Nephron progenitor cell (in vitro differentiated cells): ENCODE results near the gene PFAS.
"Not testable (repeated sequence)": the region's sequence is repeated elsewhere in the genome, so short reads cannot be mapped to it uniquely, and the experiment has no call there.

Source experiments
- DNase-seq: peaks from one replicate; pipeline ENCODE4 v3.0.0; 2021
- H3K27ac Mint-ChIP-seq: 2 replicates; pipeline ENCODE4 v1.8.0; 2021; ENCODE audit warnings: mild to moderate bottlenecking, moderate library complexity, mixed read lengths
- H3K27me3 Mint-ChIP-seq: 2 replicates; pipeline ENCODE4 v1.8.0; 2021; ENCODE audit warnings: mild to moderate bottlenecking, low read depth, mixed read lengths; ENCODE audit not compliant: poor library complexity
- H3K36me3 Mint-ChIP-seq: 2 replicates; pipeline ENCODE4 v1.8.0; 2021; ENCODE audit warnings: low read depth, mixed read lengths
- H3K4me1 Mint-ChIP-seq: 2 replicates; pipeline ENCODE4 v1.8.0; 2021; ENCODE audit warnings: mixed read lengths
- H3K4me3 Mint-ChIP-seq: 2 replicates; pipeline ENCODE4 v1.8.0; 2021; ENCODE audit warnings: mild to moderate bottlenecking, moderate library complexity, mixed read lengths
- H3K9me3 Mint-ChIP-seq: 2 replicates; pipeline ENCODE4 v1.8.0; 2021; ENCODE audit warnings: mild to moderate bottlenecking, moderate library complexity, mixed read lengths
- TF ChIP-seq, protein P1 (sequence below): fragments of 200-600 bp; sonication (generic); IDR thresholded peaks from 2 replicates; pipeline ENCODE4 v1.5.0; 2021; ENCODE audit warnings: antibody characterized with exemption

Gene PFAS

DNA sequence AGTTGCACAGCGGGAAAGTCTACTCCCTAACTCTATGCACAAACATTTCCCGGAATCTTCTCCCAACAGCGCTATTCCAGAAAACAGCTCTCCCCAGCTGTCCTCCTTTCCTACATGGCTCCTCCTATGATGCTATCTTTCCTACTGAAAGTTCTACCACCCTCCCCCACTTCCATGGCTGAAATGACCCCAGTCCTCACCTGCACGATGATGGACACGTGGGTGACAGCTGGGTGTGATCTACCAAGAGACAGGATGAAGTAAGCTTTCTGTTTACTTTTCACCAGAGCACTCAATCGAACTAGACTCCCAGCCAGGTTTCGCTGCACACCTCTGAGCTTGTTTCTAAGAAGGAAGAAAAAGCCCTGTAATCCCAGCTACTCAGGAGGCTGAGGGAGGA, 11.9 kb upstream of the PFAS start:
- TF ChIP-seq, protein P1, sequence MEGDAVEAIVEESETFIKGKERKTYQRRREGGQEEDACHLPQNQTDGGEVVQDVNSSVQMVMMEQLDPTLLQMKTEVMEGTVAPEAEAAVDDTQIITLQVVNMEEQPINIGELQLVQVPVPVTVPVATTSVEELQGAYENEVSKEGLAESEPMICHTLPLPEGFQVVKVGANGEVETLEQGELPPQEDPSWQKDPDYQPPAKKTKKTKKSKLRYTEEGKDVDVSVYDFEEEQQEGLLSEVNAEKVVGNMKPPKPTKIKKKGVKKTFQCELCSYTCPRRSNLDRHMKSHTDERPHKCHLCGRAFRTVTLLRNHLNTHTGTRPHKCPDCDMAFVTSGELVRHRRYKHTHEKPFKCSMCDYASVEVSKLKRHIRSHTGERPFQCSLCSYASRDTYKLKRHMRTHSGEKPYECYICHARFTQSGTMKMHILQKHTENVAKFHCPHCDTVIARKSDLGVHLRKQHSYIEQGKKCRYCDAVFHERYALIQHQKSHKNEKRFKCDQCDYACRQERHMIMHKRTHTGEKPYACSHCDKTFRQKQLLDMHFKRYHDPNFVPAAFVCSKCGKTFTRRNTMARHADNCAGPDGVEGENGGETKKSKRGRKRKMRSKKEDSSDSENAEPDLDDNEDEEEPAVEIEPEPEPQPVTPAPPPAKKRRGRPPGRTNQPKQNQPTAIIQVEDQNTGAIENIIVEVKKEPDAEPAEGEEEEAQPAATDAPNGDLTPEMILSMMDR: no peak

DNA sequence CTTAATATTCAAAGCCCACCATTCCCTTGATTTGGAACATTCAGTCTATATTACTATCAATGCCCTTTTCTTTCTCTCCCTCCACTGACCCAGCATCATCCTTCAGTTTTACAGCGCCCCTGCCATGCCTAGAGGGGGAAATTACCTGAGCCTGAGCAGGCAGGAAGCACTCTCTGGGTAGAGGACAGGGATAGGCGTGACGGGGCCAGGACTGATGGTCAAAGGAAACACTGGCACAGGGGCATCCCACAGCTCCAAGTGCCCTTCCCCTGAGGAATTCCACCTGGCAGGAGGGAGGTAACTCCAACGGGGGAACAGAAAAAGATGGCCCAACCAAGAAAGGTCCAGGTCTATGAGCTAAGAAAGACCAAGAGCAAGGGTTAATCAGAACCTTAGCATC, 11.2 kb upstream of the PFAS start:
- no peaks in the 10 kb centered on the region for H3K9me3 Mint-ChIP-seq
- DNase-seq: no peak
- TF ChIP-seq, protein P1: no peak
- H3K27me3 Mint-ChIP-seq: no peaks in the 10 kb centered on the region
- no peak overlapping the region for H3K4me3 Mint-ChIP-seq
- H3K4me1 Mint-ChIP-seq: no peaks in the 10 kb centered on the region
- peaks cover 52% of the 10 kb centered on the region for H3K36me3 Mint-ChIP-seq
- peak overlapping the region; percentile 47 for H3K27ac Mint-ChIP-seq

More for the DNA sequence above, 11.9 kb upstream of the PFAS start:
- Mint-ChIP-seq H3K27ac (no peak overlapping the region), H3K27me3 (no peaks in the 10 kb centered on the region), H3K9me3 (no peaks in the 10 kb centered on the region), H3K36me3 (peaks cover 52% of the 10 kb centered on the region), H3K4me3 (no peak overlapping the region), H3K4me1 (no peaks in the 10 kb centered on the region)
- DNase-seq: no peak

DNA sequence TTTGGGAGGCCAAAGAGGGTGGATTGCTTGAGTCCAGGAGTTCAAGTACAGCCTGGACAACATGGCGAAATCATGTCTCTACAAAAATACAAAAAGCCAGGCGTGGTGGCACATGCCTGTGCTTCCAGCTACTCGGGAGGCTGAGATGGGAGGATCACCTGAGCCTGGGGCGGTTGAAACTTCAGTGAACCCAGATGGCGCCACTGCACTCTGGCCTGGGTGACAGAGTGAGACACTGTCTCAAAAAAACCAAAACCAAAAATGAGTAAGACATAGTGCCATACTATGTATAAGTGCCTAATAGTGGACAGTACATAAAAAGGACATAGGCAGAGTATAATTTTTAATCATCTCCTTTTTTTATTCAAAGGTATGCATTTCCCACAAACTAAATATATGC, 5.3 kb upstream of the PFAS start:
- H3K4me3 Mint-ChIP-seq: no peak overlapping the region
- no peaks in the 10 kb centered on the region for H3K9me3 Mint-ChIP-seq
- no peak for DNase-seq
- H3K27ac Mint-ChIP-seq: no peak overlapping the region
- H3K36me3 Mint-ChIP-seq: peaks cover 31% of the 10 kb centered on the region
- H3K4me1 Mint-ChIP-seq: peaks cover 3% of the 10 kb centered on the region
- no peaks in the 10 kb centered on the region for H3K27me3 Mint-ChIP-seq
- TF ChIP-seq, protein P1: no peak

DNA sequence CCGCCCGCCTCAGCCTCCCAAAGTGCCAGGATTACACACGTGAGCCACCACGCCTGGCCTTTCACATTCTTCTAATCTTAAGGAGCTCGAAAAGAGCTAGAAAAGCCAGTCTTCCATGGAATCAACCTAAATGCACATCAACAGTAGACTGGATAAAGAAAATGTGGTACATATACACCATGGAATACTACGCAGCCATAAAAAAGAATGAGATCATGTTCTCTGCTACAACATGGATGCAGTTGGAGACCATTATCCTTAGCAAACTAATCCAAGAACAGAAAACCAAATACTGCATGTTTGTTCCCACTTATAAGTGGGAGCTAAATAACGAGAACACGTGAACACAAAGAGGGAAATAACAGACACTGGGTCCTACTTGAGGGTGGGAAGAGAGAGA, 4.3 kb upstream of the PFAS start:
- H3K27me3 Mint-ChIP-seq: no peaks in the 10 kb centered on the region
- no peak overlapping the region for H3K27ac Mint-ChIP-seq
- H3K4me3 Mint-ChIP-seq: no peak overlapping the region
- peaks cover 29% of the 10 kb centered on the region for H3K36me3 Mint-ChIP-seq
- TF ChIP-seq, protein P1: no peak
- H3K4me1 Mint-ChIP-seq: peaks cover 10% of the 10 kb centered on the region
- no peak for DNase-seq
- H3K9me3 Mint-ChIP-seq: no peaks in the 10 kb centered on the region

DNA sequence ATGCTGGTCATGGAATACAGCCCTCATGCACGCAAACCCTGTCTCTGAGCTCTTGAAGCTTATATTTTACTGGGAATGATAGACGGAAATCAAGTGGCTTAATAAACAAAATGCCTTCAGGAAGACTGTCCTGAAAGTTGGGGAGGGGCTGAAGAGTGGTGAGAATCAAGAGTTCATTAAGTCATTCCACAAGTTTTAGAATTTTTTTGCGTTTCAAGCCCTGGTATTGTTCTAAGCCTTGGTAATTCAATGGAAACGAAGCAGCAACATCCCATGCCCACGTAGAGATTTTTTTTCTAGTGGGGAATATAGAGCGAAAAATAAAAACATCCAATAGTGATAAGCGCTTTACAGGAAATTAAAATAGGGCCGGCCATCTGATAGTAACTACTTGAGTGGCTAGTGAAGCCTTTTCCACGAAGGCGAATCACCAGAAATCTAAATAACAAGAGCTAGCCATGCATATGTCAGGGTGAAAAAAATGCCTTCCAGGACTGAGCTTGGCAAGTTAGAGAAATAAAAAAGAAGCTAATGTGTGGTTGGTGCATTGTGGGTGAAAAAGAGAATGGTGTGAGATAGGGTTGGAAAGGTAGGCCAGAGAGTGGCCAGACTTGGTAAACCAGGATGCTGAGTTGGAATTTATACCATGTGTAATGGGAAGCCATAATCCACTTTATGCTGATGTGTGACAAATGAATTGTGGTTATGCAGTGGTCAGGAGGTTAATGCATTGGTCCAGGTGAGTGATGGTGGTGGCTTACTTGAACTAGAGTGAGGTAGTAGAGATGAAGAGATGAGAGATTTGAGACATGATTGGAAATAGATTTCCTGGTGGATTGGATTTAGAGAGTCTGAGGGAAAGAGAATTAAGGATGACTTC, 772 bp downstream of the PFAS start:
- TF ChIP-seq, protein P1: no peak
- H3K27ac Mint-ChIP-seq: peak overlapping the region; percentile 100
- no peaks in the 10 kb centered on the region for H3K27me3 Mint-ChIP-seq
- H3K9me3 Mint-ChIP-seq: no peaks in the 10 kb centered on the region
- H3K4me3 Mint-ChIP-seq: peak overlapping the region; percentile 98
- no peak for DNase-seq
- peaks cover 25% of the 10 kb centered on the region for H3K36me3 Mint-ChIP-seq
- H3K4me1 Mint-ChIP-seq: peaks cover 22% of the 10 kb centered on the region

DNA sequence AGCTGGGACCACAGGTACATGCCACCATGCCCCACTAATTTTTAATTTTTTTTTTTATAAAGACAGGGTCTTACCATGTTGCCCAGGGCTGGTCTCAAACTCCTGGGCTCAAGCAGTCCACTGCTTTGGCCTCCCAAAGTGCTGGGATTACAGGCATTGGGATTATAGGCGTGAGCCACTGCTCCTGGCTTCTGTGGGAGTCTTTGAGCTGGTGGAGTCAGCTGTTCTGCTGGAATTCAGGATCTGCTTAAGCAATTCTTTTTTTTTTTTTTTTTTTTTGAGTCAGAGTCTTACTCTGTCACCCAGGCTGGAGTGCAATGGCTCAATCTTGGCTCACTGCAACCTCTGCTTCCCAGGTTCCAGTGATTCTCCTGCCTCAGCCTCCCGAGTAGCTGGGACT, 2.3 kb downstream of the PFAS start:
- DNase-seq, H3K4me3 Mint-ChIP-seq, H3K9me3 Mint-ChIP-seq, H3K27ac Mint-ChIP-seq, H3K27me3 Mint-ChIP-seq: not testable (repeated sequence)
- peaks cover 32% of the 10 kb centered on the region for H3K36me3 Mint-ChIP-seq
- H3K4me1 Mint-ChIP-seq: peaks cover 22% of the 10 kb centered on the region
